ENCODE measurements around the gene ABCC11. TPM values are rescaled to one million over a fixed set of nuclear protein-coding genes. Genes with fewer than 3 reads are reported as not detected.

The ABCC11 gene
- total RNA-seq, 1 donor from 2014 or later = 0.05 TPM

- peaks cover 24% of the 10 kb centered on the region for H3K27me3 ChIP-seq (ENCODE audit: low read depth)
- no peak for DNase-seq
- no peak overlapping the region for H3K27ac ChIP-seq (replicated peaks)
- intact Hi-C loops (cut with micrococcal nuclease) = no loop called here
- no peak overlapping the region for H3K4me3 ChIP-seq
- no peaks in the 10 kb centered on the region for H3K9me3 ChIP-seq (replicated peaks)
- no peak for TF ChIP-seq CTCF (IDR thresholded peaks at IDR 0.05; ENCODE audit: borderline replicate concordance)
- H3K36me3 ChIP-seq = no peaks in the 10 kb centered on the region
- H3K4me1 ChIP-seq = no peaks in the 10 kb centered on the region
These were observed 42.6 kb downstream of the ABCC11 start for GRCh38 chr16:48204825-48205151.

DNA sequence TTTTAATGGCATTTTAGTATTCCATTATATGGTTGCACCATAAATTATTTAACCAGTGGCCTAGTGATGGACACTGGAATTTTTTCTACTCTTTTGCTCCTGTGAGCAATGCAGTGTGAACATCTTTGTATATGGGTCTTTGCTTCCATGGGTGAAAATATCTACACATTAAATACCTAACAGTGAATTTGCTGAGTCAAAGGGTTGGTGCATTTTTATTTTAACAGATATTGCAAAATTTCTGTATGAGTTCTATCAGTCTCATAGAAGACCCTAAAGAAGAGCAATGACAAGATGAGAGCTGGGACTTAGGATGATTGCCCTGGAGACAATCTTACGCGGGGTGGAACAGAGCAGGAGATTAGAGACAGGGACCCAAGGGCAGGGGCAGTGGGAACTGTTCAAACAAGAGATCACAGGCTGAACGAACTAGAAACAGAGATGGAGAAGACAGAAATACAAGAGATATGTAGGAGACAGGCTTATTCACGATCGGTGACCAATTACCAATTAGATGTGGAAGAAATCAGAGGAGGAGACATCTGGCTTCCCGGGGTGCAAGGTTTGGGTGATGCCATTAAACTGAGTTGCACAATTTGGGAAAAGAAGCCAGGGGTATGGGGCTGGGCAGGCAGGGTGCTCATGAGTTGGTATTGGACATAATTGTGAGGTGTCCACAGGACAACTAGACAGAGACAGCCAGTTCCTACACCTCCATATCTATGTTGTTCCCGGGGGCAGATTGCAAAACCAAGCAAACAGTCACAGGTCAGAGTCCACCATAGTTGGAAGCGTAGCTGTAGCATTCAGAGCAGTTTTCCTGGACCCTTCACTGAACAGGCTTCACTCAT, 43.1 kb downstream of the ABCC11 start:
- no peak overlapping the region for H3K4me3 ChIP-seq
- no peaks in the 10 kb centered on the region for H3K9me3 ChIP-seq (replicated peaks)
- intact Hi-C loops (cut with micrococcal nuclease) = no loop called here
- H3K27ac ChIP-seq (replicated peaks) = no peak overlapping the region
- H3K36me3 ChIP-seq = no peaks in the 10 kb centered on the region
- H3K27me3 ChIP-seq (ENCODE audit: low read depth) = peaks cover 24% of the 10 kb centered on the region
- no peaks in the 10 kb centered on the region for H3K4me1 ChIP-seq
- no peak for TF ChIP-seq CTCF (IDR thresholded peaks at IDR 0.05; ENCODE audit: borderline replicate concordance)
- no peak for DNase-seq

GRCh38 chr16:48201515-48202201, 45.7 kb downstream of the ABCC11 start:
- no peaks in the 10 kb centered on the region for H3K36me3 ChIP-seq
- no peak for TF ChIP-seq CTCF (IDR thresholded peaks at IDR 0.05; ENCODE audit: borderline replicate concordance)
- no peaks in the 10 kb centered on the region for H3K4me1 ChIP-seq
- H3K4me3 ChIP-seq = no peak overlapping the region
- peaks cover 6% of the 10 kb centered on the region for H3K27me3 ChIP-seq (ENCODE audit: low read depth)
- no peak overlapping the region for H3K27ac ChIP-seq (replicated peaks)
- no peak for DNase-seq
- H3K9me3 ChIP-seq (replicated peaks) = no peaks in the 10 kb centered on the region
- intact Hi-C loops (cut with micrococcal nuclease) = no loop called here

DNA sequence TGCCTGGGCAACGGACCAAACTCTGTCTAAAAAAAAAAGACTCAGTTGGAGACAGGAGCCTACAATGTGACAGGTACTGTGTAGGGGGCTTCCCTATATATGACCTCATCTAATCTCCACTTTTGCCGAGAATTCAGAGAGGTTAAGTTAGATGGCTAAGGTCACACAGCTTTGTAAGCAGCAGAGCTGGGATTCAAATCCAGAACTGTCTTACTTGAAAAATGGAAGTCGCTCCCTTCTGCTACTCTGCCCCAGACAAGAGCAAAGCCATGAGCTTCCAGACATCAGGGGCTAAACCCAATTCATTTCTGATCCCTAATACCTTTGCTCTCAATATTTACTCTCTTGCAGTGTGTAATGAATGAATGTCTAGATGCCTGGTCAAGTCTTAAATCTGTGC, 50.0 kb downstream of the ABCC11 start:
- DNase-seq = no peak
- no peak for TF ChIP-seq CTCF (IDR thresholded peaks at IDR 0.05; ENCODE audit: borderline replicate concordance)
- Histone ChIP-seq H3K27me3 (ENCODE audit: low read depth) (no peaks in the 10 kb centered on the region), H3K27ac (replicated peaks) (no peak overlapping the region), H3K4me1 (no peaks in the 10 kb centered on the region), H3K36me3 (no peaks in the 10 kb centered on the region), H3K9me3 (replicated peaks) (no peaks in the 10 kb centered on the region), H3K4me3 (no peak overlapping the region)
- intact Hi-C loops (cut with micrococcal nuclease) = no loop called here

DNA sequence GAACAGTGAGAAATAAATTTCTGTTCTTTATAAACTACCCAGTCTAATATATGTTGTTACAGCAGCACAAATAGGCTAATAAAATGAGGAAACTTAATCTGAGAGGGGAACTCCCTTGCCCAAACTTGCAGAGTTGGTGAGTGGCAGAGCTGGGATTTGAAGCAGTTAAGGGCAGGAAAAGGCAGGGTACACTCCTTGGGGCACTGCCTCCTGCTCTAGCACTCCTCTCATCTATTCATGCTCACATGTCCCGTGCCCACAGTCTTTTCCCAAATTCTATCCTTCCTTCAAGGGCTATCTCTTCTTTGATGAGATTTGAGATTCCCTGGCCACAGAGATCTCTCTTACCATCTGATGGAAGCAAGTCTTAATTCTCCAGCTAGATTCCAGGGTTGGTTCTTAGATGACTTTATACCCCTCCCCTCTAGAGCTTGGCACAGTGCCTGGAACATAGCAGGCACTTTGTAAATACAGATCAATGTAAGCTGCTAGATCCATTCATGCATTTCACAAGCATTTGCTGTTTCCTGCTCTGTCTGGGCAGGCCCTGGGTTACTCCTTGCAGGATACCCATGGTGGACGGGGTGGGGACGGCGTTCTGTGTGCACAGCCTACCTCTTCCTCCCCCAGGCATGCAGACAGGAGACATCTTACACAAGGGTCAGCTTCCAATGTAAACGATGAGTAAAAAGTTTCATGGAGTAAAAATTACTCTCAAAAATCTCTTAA, 52.3 kb downstream of the ABCC11 start:
- no peak for TF ChIP-seq CTCF (IDR thresholded peaks at IDR 0.05; ENCODE audit: borderline replicate concordance)
- H3K27me3 ChIP-seq (ENCODE audit: low read depth) = no peaks in the 10 kb centered on the region
- H3K27ac ChIP-seq (replicated peaks) = no peak overlapping the region
- H3K36me3 ChIP-seq = no peaks in the 10 kb centered on the region
- intact Hi-C loops (cut with micrococcal nuclease) = no loop called here
- no peak for DNase-seq
- no peak overlapping the region for H3K4me3 ChIP-seq
- H3K9me3 ChIP-seq (replicated peaks) = no peaks in the 10 kb centered on the region
- H3K4me1 ChIP-seq = no peaks in the 10 kb centered on the region

All from left ventricle myocardium inferior (tissue), 1 donor.